ENCODE measurements around the gene NKD2. TPM values are rescaled to one million over a fixed set of nuclear protein-coding genes. Genes with fewer than 3 reads are reported as not detected.
"Not testable (repeated sequence)": the region's sequence is repeated elsewhere in the genome, so short reads cannot be mapped to it uniquely, and the experiment has no call there.

Gene NKD2
- total and polyA plus RNA-seq, 2 experiments from 2014 or later = 1.4 to 9.1 TPM

- no peak overlapping the region for H3K4me3 ChIP-seq
- H3K9me3 ChIP-seq (ENCODE audit: low read depth) = no peaks in the 10 kb centered on the region
- 59% methylated on average over 6 of the region's 6 CpGs for WGBS (ENCODE audit: low lambda C conversion rate, missing lambda C conversion rate)
- H3K27me3 ChIP-seq = peaks cover 7% of the 10 kb centered on the region
- no peaks in the 10 kb centered on the region for H3K9me2 ChIP-seq (replicated peaks; ENCODE audit: insufficient read depth)
- H3K27ac ChIP-seq = peak overlapping the region; percentile 6
- H3K36me3 ChIP-seq (replicated peaks; ENCODE audit: insufficient read depth, low read depth) = no peaks in the 10 kb centered on the region
- H3K4me1 ChIP-seq (ENCODE audit: insufficient read depth) = peaks cover 5% of the 10 kb centered on the region
- no peak for TF ChIP-seq EZH2phosphoT487 (IDR thresholded peaks at IDR 0.05; ENCODE audit: low read depth, severe bottlenecking, unreplicated experiment)
- peak overlapping the region; percentile 47 for H3K4me2 ChIP-seq
- DNase-seq (ENCODE audit: low spot score) = peak; percentile 5
- H2AFZ ChIP-seq = no peak overlapping the region
- no peaks in the 10 kb centered on the region for H3K79me2 ChIP-seq
- H4K20me1 ChIP-seq (ENCODE audit: insufficient read depth, poor library complexity, severe bottlenecking) = no peaks in the 10 kb centered on the region
Measured at GRCh38 chr5:968881-969280, 39.7 kb upstream of the NKD2 start.

GRCh38 chr5:969408-969839, 39.2 kb upstream of the NKD2 start:
- Histone ChIP-seq H3K79me2 (no peaks in the 10 kb centered on the region), H3K4me1 (ENCODE audit: insufficient read depth) (peaks cover 2% of the 10 kb centered on the region), H4K20me1 (ENCODE audit: insufficient read depth, poor library complexity, severe bottlenecking) (no peaks in the 10 kb centered on the region), H3K27ac (peak overlapping the region; percentile 6), H3K9me3 (ENCODE audit: low read depth) (no peaks in the 10 kb centered on the region), H3K4me3 (no peak overlapping the region), H2AFZ (no peak overlapping the region), H3K4me2 (peak overlapping the region; percentile 47), H3K27me3 (peaks cover 7% of the 10 kb centered on the region), H3K36me3 (replicated peaks; ENCODE audit: insufficient read depth, low read depth) (no peaks in the 10 kb centered on the region), H3K9me2 (replicated peaks; ENCODE audit: insufficient read depth) (no peaks in the 10 kb centered on the region)
- TF ChIP-seq EZH2 (IDR thresholded peaks at IDR 0.05; ENCODE audit: borderline replicate concordance) (no peak), CTCF (IDR thresholded peaks at IDR 0.05; ENCODE audit: poor library complexity) (no peak), EZH2phosphoT487 (IDR thresholded peaks at IDR 0.05; ENCODE audit: low read depth, severe bottlenecking, unreplicated experiment) (no peak)
- DNase-seq (ENCODE audit: low spot score) = peak; percentile 7
- WGBS (ENCODE audit: low lambda C conversion rate, missing lambda C conversion rate) = 67% methylated on average over 14 of the region's 14 CpGs

- H2AFZ ChIP-seq; H4K20me1 ChIP-seq (ENCODE audit: insufficient read depth, poor library complexity, severe bottlenecking); H3K9me2 ChIP-seq (replicated peaks; ENCODE audit: insufficient read depth); H3K4me2 ChIP-seq; H3K9me3 ChIP-seq (ENCODE audit: low read depth); H3K79me2 ChIP-seq; H3K4me1 ChIP-seq (ENCODE audit: insufficient read depth); H3K36me3 ChIP-seq (replicated peaks; ENCODE audit: insufficient read depth, low read depth); DNase-seq (ENCODE audit: low spot score); H3K27ac ChIP-seq; H3K27me3 ChIP-seq; H3K4me3 ChIP-seq: not testable (repeated sequence)
- 92% methylated on average over 2 of the region's 2 CpGs for WGBS (ENCODE audit: low lambda C conversion rate, missing lambda C conversion rate)
Measured at GRCh38 chr5:972575-972974, 36.0 kb upstream of the NKD2 start.

GRCh38 chr5:976849-977751, 31.5 kb upstream of the NKD2 start:
- H4K20me1 ChIP-seq (ENCODE audit: insufficient read depth, poor library complexity, severe bottlenecking) = no peaks in the 10 kb centered on the region
- no peaks in the 10 kb centered on the region for H3K9me2 ChIP-seq (replicated peaks; ENCODE audit: insufficient read depth)
- 95% methylated on average over 27 of the region's 29 CpGs for WGBS (ENCODE audit: low lambda C conversion rate, missing lambda C conversion rate)
- no peaks in the 10 kb centered on the region for H3K79me2 ChIP-seq
- no peak overlapping the region for H3K27ac ChIP-seq
- no peaks in the 10 kb centered on the region for H3K36me3 ChIP-seq (replicated peaks; ENCODE audit: insufficient read depth, low read depth)
- no peaks in the 10 kb centered on the region for H3K9me3 ChIP-seq (ENCODE audit: low read depth)
- no peaks in the 10 kb centered on the region for H3K27me3 ChIP-seq
- peak; percentile 3 for DNase-seq (ENCODE audit: low spot score)
- H2AFZ ChIP-seq = no peak overlapping the region
- peaks cover 3% of the 10 kb centered on the region for H3K4me1 ChIP-seq (ENCODE audit: insufficient read depth)
- no peak overlapping the region for H3K4me3 ChIP-seq
- TF ChIP-seq EZH2 (IDR thresholded peaks at IDR 0.05; ENCODE audit: borderline replicate concordance) = no peak
- TF ChIP-seq CTCF (IDR thresholded peaks at IDR 0.05; ENCODE audit: poor library complexity) = no peak
- no peak for TF ChIP-seq EZH2phosphoT487 (IDR thresholded peaks at IDR 0.05; ENCODE audit: low read depth, severe bottlenecking, unreplicated experiment)
- H3K4me2 ChIP-seq = no peak overlapping the region
